Measurements from ENCODE around the gene DAB2IP.

DNA sequence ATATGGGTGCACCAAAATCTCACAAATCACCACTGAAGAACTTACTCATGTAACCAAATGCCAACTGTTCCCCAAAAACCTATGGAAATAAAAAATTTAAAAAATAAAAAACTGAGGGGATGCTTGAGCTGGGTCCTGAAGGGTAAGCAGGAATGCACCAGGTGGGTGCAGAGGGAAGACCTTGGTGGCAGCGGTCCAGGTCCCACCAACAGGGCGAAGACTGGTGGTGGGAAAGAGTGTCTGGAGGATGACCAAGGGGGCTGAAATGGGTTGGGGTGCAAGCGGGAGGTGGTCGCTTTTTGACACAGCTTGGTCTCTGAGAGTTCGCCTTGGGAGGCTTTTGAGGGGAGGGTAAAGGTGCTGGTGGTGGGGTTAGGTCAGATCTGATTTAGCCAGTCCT is 3.3 kb upstream of the DAB2IP start:
- TF ChIP-seq, protein P1, sequence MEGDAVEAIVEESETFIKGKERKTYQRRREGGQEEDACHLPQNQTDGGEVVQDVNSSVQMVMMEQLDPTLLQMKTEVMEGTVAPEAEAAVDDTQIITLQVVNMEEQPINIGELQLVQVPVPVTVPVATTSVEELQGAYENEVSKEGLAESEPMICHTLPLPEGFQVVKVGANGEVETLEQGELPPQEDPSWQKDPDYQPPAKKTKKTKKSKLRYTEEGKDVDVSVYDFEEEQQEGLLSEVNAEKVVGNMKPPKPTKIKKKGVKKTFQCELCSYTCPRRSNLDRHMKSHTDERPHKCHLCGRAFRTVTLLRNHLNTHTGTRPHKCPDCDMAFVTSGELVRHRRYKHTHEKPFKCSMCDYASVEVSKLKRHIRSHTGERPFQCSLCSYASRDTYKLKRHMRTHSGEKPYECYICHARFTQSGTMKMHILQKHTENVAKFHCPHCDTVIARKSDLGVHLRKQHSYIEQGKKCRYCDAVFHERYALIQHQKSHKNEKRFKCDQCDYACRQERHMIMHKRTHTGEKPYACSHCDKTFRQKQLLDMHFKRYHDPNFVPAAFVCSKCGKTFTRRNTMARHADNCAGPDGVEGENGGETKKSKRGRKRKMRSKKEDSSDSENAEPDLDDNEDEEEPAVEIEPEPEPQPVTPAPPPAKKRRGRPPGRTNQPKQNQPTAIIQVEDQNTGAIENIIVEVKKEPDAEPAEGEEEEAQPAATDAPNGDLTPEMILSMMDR (IDR thresholded peaks at IDR 0.05; ENCODE audit: low read length): no peak
- TF ChIP-seq EZH2 (IDR thresholded peaks at IDR 0.05; ENCODE audit: borderline replicate concordance, low read length): no peak

Measured in OCI-LY1 (cell line).